PFSK-1 (cell line): ENCODE results near the gene RTRAF.

ENCODE experiments used
- FOXP2 ChIP-seq: optimal IDR thresholded peaks from 2 replicates; pipeline ENCODE3; 2011; ENCODE audit warnings: borderline replicate concordance, control low read depth, inconsistent platforms; ENCODE audit not compliant: insufficient read depth; ENCODE audit errors: extremely low read length, extremely low read depth
- POLR2AphosphoS5 ChIP-seq: IDR thresholded peaks from 2 replicates; pipeline ENCODE4 v1.6.1; 2012; ENCODE audit warnings: low read depth, mild to moderate bottlenecking, control low read depth, low read length, moderate library complexity
- REST ChIP-seq, 2 experiments: IDR thresholded peaks; 2 replicates each; pipeline versions ENCODE4 v1.6.1 to v1.8.0; 2011 to 2012; ENCODE audit warnings: low read depth in 2 of 2, low read length in 2 of 2, control low read depth in 1 of 2, inconsistent platforms in 1 of 2, mild to moderate bottlenecking in 1 of 2, moderate library complexity in 1 of 2; ENCODE audit not compliant: insufficient read depth in 1 of 2
- SIN3A ChIP-seq: IDR thresholded peaks from 2 replicates; pipeline ENCODE4 v1.6.1; 2012; ENCODE audit warnings: mild to moderate bottlenecking, low read length, moderate library complexity, borderline replicate concordance; ENCODE audit not compliant: insufficient read depth
- TAF1 ChIP-seq: IDR thresholded peaks from 2 replicates; pipeline ENCODE4 v1.6.1; 2012; ENCODE audit warnings: low read length, control low read depth, borderline replicate concordance; ENCODE audit not compliant: insufficient read depth

Gene RTRAF

GRCh38 chr14:52048116-52048515 is 58.8 kb downstream of the RTRAF start:
- TF ChIP-seq REST (IDR thresholded peaks at IDR 0.05; ENCODE audit: insufficient read depth in 1 of 2, low read depth in 2 of 2, low read length in 2 of 2) (no peak), SIN3A (no peak), TAF1 (no peak)

GRCh38 chr14:52048641-52049204 is 59.4 kb downstream of the RTRAF start:
- no peak for TF ChIP-seq FOXP2
- TF ChIP-seq TAF1: no peak
- no peak for TF ChIP-seq REST (IDR thresholded peaks at IDR 0.05; ENCODE audit: insufficient read depth in 1 of 2, low read depth in 2 of 2, low read length in 2 of 2)
- TF ChIP-seq SIN3A: no peak
- TF ChIP-seq POLR2AphosphoS5: no peak

GRCh38 chr14:52049271-52049670 is 59.9 kb downstream of the RTRAF start:
- no peak for TF ChIP-seq TAF1
- no peak for TF ChIP-seq SIN3A
- no peak for TF ChIP-seq POLR2AphosphoS5
- TF ChIP-seq FOXP2: no peak
- TF ChIP-seq REST (IDR thresholded peaks at IDR 0.05; ENCODE audit: insufficient read depth in 1 of 2, low read depth in 2 of 2, low read length in 2 of 2): no peak

- TF ChIP-seq FOXP2 (no peak), TAF1 (no peak), SIN3A (no peak), POLR2AphosphoS5 (no peak), REST (IDR thresholded peaks at IDR 0.05; ENCODE audit: insufficient read depth in 1 of 2, low read depth in 2 of 2, low read length in 2 of 2) (no peak)
Observed at GRCh38 chr14:52049721-52050588, 60.6 kb downstream of the RTRAF start.
